GM18499 (cell line): Measurements from ENCODE around the gene IGSF11.

Experiments used
- ATAC-seq: cut with Tn5 transposase; IDR thresholded peaks from one replicate; pipeline ENCODE4 v1.9.1; 2021; ENCODE audit warnings: moderate number of reproducible peaks; ENCODE audit not compliant: insufficient read depth, unreplicated experiment

IGSF11 gene

DNA sequence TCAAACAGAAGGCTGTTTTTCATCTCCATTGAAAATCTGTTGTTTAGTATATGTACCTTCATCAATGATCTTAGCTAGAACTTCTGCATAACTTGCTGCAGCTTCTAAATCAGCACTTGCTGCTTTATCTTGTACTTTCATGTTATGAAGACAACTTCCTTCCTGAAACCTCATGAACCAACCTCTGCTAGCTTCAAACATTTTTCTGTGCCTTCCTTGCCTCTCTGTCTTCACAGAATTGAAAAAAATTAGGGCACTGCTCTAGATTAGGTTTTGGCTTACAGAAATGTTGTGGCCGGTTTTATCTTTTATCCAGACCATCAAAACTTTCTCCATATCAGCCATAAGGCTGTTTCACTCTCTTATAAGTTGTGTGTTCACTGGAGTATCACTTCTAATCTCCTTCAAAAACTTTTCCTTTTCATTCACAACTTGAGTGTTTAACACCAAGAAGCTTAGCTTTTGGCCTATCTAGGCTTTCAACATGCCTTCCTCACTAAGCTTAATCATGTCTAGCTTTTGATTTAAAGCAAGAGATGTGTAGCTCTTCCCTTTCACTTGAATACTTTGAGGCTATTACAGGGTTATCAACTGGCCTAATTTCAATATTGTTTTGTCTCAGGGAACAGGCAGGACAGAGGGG, 78.6 kb downstream of the IGSF11 start:
- ATAC-seq, result no peak

- ATAC-seq, result no peak
These were observed 83.6 kb downstream of the IGSF11 start for GRCh38 chr3:118951089-118951488.

DNA sequence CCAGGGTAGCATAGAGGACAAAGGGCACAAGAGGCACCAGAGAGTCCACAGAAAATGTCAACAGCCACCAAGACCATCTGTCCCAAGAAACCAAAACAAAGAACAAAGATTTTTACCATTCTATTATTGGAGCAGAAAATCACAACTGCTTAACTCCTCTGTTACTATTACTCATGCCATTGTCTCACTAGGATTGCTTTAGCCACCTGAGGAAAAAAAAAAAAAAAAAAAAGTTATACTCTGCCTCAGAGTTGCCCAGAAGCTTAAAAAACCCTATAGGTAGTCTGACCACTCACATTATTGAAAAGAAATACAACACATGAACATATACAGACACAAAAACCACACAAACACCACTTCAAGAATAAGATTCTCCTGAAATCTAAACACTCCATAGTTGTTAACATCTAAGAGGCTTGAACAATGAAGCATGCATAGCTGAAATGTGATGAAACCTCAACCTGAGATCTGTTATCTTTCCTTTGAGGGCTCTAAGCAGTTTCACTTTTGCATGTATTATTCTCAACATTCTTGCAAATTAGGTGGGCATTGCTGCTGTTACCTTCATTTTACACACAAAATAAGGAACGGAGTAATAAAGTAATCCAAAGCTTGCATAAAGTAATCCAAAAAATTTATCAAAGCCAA, 85.4 kb downstream of the IGSF11 start:
- ATAC-seq, result no peak

DNA sequence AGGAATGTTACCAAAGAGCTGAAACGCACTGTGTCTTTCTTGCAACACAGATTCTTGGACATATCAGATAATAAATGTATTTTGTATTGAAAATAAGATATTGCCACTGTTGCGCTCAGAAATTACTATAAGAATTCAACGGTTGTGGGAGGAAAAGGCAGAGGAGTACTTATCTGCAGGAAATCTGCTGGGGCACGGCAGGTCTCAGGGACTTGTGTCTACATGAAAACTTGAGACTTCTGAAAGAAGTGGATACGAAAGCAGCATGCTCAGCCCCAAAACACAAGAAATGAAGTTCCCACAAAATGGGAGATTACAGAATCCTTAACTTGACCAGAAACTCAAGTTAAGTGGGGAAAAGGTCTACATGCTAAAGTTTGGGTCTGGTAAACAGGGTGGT, 86.5 kb downstream of the IGSF11 start:
- ATAC-seq, result no peak

- no peak for ATAC-seq
These were observed 88.2 kb downstream of the IGSF11 start for GRCh38 chr3:118946449-118946848.

- ATAC-seq, result no peak
These were observed 88.8 kb downstream of the IGSF11 start for GRCh38 chr3:118945834-118946233.

DNA sequence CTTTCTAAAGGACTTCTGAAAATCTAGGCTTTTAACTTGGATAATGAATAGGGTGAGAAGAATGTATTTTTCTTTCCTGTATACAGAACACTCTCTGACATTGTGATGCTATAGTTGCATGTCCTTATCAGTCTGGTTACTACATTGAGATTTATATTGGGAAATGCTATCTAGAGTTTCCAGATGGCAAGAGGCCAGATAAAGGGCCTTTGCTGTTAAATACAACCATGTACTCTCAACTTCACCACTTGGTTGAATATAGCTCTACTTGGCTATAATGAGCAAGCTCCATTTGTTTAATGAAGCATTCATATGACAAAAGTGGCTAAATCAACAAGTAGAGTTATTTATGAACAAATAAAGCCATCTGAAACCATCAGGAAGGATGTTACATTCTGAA, 91.0 kb downstream of the IGSF11 start:
- ATAC-seq, result no peak

DNA sequence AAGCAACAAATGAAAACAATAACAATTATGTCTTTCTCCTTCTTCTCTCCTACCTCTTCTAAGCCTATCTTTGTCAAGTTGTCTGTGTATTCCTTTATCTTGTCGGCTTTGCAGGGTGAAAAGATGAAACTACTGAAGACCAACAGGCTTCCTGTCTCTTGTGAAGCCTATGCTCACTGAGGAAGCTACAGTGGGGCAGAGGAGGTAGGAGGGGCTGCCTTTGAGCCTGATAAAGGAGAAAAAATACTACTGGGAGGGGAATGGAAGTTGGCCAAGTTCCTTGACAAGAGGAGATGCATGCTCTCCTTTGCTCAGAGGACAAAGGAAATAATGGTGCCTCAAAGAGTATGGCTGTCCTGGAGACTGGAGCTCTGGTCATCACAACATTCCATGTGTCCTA, 92.0 kb downstream of the IGSF11 start:
- ATAC-seq, result no peak

GRCh38 chr3:118942195-118942594, 92.5 kb downstream of the IGSF11 start:
- ATAC-seq, result no peak

GRCh38 chr3:118941236-118941635, 93.4 kb downstream of the IGSF11 start:
- no peak for ATAC-seq

DNA sequence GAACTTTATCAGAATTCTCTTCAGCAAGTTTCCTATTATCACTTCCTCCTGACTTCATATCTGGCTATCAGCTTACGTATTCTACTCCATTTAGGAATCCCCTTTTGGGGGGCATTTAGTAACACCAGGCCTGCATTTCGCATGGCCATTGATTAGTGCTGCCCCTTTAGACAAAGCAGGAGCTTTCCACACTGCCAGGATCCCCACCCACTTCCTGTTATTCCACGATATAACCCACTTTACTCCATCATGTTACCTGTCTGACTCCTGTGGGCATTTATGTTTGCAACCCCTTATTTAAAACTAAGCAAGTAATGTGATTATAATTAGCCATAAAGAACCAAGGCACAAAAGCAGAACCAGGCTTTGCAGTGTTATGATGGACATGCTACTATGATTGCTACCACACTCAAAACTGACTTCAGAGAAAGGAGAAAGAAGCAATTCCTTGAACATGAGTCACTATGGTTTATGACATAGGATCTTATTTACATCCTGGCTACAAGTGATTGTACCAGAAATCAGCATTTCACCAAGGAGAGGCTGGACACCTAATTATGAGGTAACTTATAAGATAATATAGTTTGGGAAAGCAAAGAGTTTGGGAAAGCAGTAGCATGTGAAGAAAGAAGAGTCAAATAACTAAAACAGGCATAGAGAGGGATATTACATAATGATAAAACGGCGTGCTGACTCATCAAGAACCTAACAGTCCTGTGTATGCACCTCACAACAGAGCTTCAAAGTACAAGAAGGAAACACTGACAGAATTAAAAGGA, 96.3 kb downstream of the IGSF11 start:
- no peak for ATAC-seq

GRCh38 chr3:118936811-118937210, 97.8 kb downstream of the IGSF11 start:
- no peak for ATAC-seq

DNA sequence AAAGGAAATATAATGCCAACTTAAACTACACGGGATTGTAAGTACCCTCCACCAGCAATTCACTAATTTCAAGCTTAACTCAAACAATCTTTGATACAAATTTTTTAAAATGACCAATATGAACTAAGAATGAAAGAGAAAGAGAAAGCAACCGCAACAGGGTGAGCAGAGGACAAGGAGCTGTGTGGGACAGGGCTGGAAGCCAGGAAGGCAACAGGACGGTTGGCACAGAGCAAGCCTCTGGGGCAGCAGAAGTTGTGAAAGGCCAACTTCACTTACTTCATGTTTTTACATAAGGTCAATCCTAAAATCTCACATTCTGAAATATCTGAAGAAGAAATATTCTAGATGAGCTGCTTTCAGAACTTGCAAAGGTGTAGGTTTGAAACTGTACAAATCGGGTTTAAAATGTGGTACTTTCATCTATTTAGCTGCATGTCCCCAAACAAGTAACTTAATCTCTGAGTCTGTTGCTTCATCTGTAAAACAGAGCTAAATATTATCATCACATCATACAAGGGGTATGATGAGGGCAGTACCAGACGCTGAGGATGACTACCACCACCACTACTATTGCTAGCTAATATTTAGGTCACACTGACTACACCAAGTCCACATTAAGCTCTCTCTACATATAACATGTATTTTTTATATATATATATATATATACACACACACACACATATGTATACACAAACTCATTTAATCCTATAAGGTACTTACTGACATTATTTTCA, 101.7 kb downstream of the IGSF11 start:
- no peak for ATAC-seq

- no peak for ATAC-seq
These were observed 102.7 kb downstream of the IGSF11 start for GRCh38 chr3:118931996-118932395.

DNA sequence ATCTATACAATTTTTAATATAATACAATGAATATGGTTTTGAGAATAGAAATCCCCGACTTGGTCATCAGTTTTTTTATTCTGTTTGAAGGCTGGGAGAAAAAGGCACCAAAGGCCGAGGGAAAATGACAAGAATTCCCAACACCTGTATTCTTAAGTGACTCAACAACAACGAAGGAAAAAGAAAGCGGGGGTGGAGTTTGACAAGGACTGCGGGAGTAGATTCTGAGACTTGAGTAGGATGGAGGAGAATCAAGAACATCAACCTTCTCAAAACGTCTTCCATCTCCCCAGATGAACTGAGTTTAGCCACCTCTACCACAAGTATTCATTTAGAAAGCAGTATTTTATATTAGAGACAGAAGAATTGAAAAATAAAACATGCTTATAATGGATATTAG, 107.2 kb downstream of the IGSF11 start:
- ATAC-seq, result no peak

DNA sequence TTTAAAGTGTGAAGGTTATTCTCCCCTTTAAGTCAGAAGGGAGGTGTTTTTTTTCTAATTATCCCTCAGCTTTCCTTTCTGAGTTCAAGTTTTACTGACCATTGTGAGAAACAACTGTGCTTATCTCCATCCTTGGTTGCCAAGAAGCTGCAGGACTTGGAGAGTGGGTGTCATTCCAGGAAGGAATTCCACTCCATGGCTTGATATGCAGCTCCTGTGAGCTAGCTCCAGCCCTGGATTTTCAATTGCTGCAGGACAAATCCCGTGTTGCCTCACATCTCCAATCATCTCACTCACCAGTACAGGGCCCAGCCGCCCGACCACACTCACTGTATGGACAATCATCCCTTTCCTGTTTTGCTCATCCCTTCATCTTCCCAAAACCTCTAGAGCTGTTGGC, 122.5 kb downstream of the IGSF11 start:
- no peak for ATAC-seq

DNA sequence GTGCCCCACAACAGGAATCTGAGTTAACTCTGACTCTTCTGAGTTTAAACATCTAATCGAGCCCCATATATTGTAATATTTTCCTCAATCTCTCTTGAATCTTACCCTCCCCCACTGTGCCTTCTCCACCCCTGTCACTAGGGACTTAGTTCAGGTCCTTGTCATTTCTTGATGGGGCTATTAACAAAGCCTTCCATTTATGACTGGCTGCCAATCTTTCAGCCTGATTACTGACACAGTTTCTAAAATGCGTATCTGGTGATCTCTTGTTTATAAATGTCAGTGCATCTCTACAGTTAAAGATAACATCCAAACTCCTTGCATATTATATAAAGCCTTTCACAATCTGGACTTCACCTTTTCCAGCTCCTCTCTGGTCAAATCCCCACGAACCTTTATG, 124.3 kb downstream of the IGSF11 start:
- no peak for ATAC-seq

DNA sequence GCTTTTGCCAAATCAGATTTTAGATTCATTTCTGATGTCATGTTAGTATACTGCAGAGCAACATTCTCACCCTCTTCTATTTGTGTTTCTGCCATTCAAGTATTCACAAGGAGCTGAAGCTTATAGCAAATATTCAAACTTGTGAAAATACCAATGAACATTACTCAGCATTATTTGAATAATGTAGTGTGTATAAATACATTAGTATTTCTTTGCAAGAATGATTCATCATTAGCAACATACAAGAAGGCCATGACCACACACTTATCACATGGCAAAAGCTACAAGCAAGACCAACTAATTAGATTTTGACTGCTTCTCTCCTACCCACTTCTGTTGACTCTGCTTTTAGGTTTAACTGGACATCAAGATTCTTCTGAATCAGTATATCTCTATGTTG, 124.9 kb downstream of the IGSF11 start:
- no peak for ATAC-seq

DNA sequence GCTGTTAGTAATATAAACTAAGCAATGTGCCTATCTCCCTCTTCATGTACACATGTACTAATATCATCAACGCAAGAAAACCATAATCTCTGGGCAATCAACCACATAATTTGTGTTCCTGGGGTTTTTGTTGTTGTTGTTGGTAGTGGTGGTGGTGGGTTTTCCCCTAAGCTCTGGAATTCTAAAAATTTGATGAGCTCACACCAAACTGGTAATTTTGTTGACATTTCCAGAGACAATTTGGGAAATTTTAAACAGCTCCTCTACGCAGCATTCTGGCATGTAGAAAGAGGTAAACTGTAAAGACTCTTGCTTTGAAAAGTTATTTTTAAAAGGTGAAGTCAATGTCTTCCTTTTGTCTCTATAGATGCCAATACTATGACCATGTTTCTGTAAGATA, 126.7 kb downstream of the IGSF11 start:
- no peak for ATAC-seq

- no peak for ATAC-seq
These were observed 133.7 kb downstream of the IGSF11 start for GRCh38 chr3:118900737-118901525.
